Upper lobe of right lung (tissue), 1 donor: ENCODE results near the gene UBASH3B. TPM values are rescaled to one million over a fixed set of nuclear protein-coding genes. Genes with fewer than 3 reads are reported as not detected.

ENCODE experiments used
- ATAC-seq: fragments of 200-7000 bp; cut with Tn5 transposase; one replicate; pipeline ENCODE4 v1.9.1; 2020; ENCODE audit warnings: mild to moderate bottlenecking, moderate library complexity
- DNase-seq: peaks from one replicate; pipeline ENCODE4 v3.0.0-alpha.2; 2020
- H3K27ac ChIP-seq: fragments of 200-600 bp; one replicate; pipeline ENCODE4 v1.8.0; 2022
- H3K27me3 ChIP-seq: fragments of 200-600 bp; one replicate; pipeline ENCODE4 v1.8.0; 2022; ENCODE audit warnings: mild to moderate bottlenecking
- H3K36me3 ChIP-seq: fragments of 200-600 bp; one replicate; pipeline ENCODE4 v1.8.0; 2022
- H3K4me1 ChIP-seq: fragments of 200-600 bp; one replicate; pipeline ENCODE4 v1.8.0; 2022
- H3K4me3 ChIP-seq: fragments of 200-600 bp; one replicate; pipeline ENCODE4 v1.8.0; 2022; ENCODE audit warnings: mild to moderate bottlenecking
- H3K9me3 ChIP-seq: fragments of 200-600 bp; one replicate; pipeline ENCODE4 v1.8.0; 2022
- intact Hi-C: fragments of 100-400 bp; cut with DNase I; formaldehyde crosslinking; loops from one replicate; pipeline ENCODE4 v1.11.0; 2022
- total RNA-seq: library from RNA; stranded (reverse); fragmentation: NEBNext Ultra II Directional; extraction: Animal tissue kit (Norgen Biotek cat#: 25700); gene quantifications from one replicate; pipeline ENCODE4 v1.2.1, GENCODE V29; 2021
- TF ChIP-seq, protein P1 (sequence below): fragments of 200-600 bp; IDR thresholded peaks from one replicate; pipeline ENCODE4 v1.8.0; 2022; ENCODE audit warnings: antibody characterized with exemption
- donor health status: DM: no; HTN: yes; CAD: no; lungs with severe emphysema.

Gene UBASH3B
- total RNA-seq, 1 donor from 2014 or later: 42.2 TPM

- Histone ChIP-seq H3K9me3 (no peaks in the 10 kb centered on the region), H3K4me3 (no peak overlapping the region), H3K27me3 (no peaks in the 10 kb centered on the region), H3K36me3 (no peaks in the 10 kb centered on the region), H3K4me1 (peaks cover 25% of the 10 kb centered on the region), H3K27ac (no peak overlapping the region)
- intact Hi-C loops: no loop called here
- DNase-seq (no peak), ATAC-seq (no peak)
- TF ChIP-seq, protein P1, sequence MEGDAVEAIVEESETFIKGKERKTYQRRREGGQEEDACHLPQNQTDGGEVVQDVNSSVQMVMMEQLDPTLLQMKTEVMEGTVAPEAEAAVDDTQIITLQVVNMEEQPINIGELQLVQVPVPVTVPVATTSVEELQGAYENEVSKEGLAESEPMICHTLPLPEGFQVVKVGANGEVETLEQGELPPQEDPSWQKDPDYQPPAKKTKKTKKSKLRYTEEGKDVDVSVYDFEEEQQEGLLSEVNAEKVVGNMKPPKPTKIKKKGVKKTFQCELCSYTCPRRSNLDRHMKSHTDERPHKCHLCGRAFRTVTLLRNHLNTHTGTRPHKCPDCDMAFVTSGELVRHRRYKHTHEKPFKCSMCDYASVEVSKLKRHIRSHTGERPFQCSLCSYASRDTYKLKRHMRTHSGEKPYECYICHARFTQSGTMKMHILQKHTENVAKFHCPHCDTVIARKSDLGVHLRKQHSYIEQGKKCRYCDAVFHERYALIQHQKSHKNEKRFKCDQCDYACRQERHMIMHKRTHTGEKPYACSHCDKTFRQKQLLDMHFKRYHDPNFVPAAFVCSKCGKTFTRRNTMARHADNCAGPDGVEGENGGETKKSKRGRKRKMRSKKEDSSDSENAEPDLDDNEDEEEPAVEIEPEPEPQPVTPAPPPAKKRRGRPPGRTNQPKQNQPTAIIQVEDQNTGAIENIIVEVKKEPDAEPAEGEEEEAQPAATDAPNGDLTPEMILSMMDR: no peak
Observed at GRCh38 chr11:122723576-122723975, 68.1 kb downstream of the UBASH3B start.

DNA sequence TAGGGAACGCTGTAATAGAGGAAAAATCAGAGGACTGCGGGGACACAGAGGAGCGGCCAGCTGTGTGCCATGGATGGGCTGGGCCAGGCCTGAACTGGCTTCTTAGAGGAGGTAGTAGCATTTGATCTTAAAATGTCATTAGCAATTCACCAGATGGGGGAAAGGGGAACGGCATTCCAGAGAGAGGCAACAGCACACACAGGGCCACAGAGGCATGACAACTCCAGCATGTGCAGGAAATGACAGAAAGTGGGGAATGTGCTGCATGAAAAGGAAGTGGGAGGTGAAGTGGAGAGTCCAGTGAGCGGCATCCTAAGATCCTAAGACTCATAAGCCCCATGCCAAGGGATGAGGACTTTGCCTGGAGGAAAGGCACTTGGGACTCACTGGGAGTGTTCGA is 69.0 kb downstream of the UBASH3B start:
- H3K27me3 ChIP-seq: no peaks in the 10 kb centered on the region
- TF ChIP-seq, protein P1: no peak
- H3K27ac ChIP-seq: no peak overlapping the region
- no peaks in the 10 kb centered on the region for H3K36me3 ChIP-seq
- intact Hi-C loops: no loop called here
- no peaks in the 10 kb centered on the region for H3K9me3 ChIP-seq
- DNase-seq: no peak
- H3K4me1 ChIP-seq: peaks cover 25% of the 10 kb centered on the region
- ATAC-seq: peak; percentile 42
- H3K4me3 ChIP-seq: no peak overlapping the region

DNA sequence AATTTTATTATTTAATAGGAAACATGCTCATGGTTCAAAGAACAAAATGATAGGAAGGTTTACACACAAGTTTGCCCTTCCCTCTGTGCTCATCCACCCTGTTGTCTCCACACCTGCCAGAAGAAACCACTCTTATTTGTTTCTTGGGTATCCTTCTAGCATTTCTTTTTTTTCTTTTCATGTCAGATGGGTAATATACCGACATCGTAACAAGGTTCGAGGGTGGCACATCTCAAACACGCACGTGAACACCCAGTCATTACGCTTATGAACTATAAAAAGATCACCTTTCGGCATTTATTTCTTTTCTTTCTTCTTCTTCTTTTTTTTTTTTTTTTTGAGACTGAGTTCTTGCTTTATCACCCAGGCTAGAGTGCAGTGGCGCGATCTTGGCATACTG is 70.5 kb downstream of the UBASH3B start:
- ATAC-seq (no peak), DNase-seq (no peak)
- intact Hi-C loops: no loop called here
- H3K27ac ChIP-seq: no peak overlapping the region
- H3K36me3 ChIP-seq: no peaks in the 10 kb centered on the region
- H3K4me1 ChIP-seq: peaks cover 25% of the 10 kb centered on the region
- H3K27me3 ChIP-seq: no peaks in the 10 kb centered on the region
- no peaks in the 10 kb centered on the region for H3K9me3 ChIP-seq
- H3K4me3 ChIP-seq: no peak overlapping the region
- TF ChIP-seq, protein P1: no peak

GRCh38 chr11:122727101-122727929 is 71.8 kb downstream of the UBASH3B start:
- intact Hi-C loops: no loop called here
- Histone ChIP-seq H3K27me3 (no peaks in the 10 kb centered on the region), H3K4me1 (peaks cover 15% of the 10 kb centered on the region), H3K4me3 (no peak overlapping the region), H3K36me3 (no peaks in the 10 kb centered on the region), H3K27ac (peak overlapping the region; percentile 58), H3K9me3 (no peaks in the 10 kb centered on the region)
- DNase-seq: no peak
- TF ChIP-seq, protein P1: no peak
- ATAC-seq: peak; percentile 40

GRCh38 chr11:122728561-122728960 is 73.0 kb downstream of the UBASH3B start:
- DNase-seq (no peak), ATAC-seq (no peak)
- Histone ChIP-seq H3K9me3 (no peaks in the 10 kb centered on the region), H3K27me3 (no peaks in the 10 kb centered on the region), H3K4me3 (no peak overlapping the region), H3K4me1 (peaks cover 15% of the 10 kb centered on the region), H3K36me3 (no peaks in the 10 kb centered on the region), H3K27ac (no peak overlapping the region)
- intact Hi-C loops: no loop called here
- TF ChIP-seq, protein P1: no peak
